OCI-LY1 (cell line): ENCODE results near the gene TNIP2.

Source experiments
- H2AFZ ChIP-seq: fragments of 200-600 bp; sonication (generic), shearing (Covaris generic); 2 replicates; pipeline ENCODE4 v1.6.0; 2014; ENCODE audit warnings: antibody characterized with exemption, mild to moderate bottlenecking, low read length
- H3F3A ChIP-seq: fragments of 200-600 bp; sonication (generic), shearing (Covaris generic); 2 replicates; pipeline ENCODE4 v1.6.0; 2014; ENCODE audit warnings: mild to moderate bottlenecking, antibody characterized with exemption, low read length, moderate library complexity; ENCODE audit not compliant: insufficient read depth
- H3K27ac ChIP-seq: fragments of 200-600 bp; sonication (generic); 2 replicates; pipeline ENCODE4 v1.5.1; 2014; ENCODE audit warnings: low read length, mixed run types, mild to moderate bottlenecking, low read depth; ENCODE audit not compliant: poor library complexity, severe bottlenecking
- H3K27me3 ChIP-seq: fragments of 200-600 bp; sonication (generic); 2 replicates; pipeline ENCODE4 v1.6.0; 2014; ENCODE audit warnings: antibody characterized with exemption, mild to moderate bottlenecking, low read length, moderate library complexity; ENCODE audit not compliant: insufficient read depth
- H3K36me3 ChIP-seq: fragments of 200-600 bp; sonication (generic); 2 replicates; pipeline ENCODE4 v1.6.1; 2014; ENCODE audit warnings: mild to moderate bottlenecking, antibody characterized with exemption, low read length, moderate library complexity, mixed read lengths; ENCODE audit not compliant: insufficient read depth
- H3K4me1 ChIP-seq: fragments of 200-600 bp; sonication (generic); 2 replicates; pipeline ENCODE4 v1.5.1; 2014; ENCODE audit warnings: mild to moderate bottlenecking, low read length, moderate library complexity; ENCODE audit not compliant: insufficient read depth, severe bottlenecking
- H3K4me2 ChIP-seq: fragments of 200-600 bp; sonication (generic), shearing (Covaris generic); 2 replicates; pipeline ENCODE4 v1.6.1; 2014; ENCODE audit warnings: low read length
- H3K4me3 ChIP-seq: fragments of 200-600 bp; sonication (generic); 2 replicates; pipeline ENCODE4 v1.5.1; 2014; ENCODE audit warnings: low read length, low read depth, mild to moderate bottlenecking, mixed read lengths; ENCODE audit not compliant: poor library complexity, severe bottlenecking
- H3K79me2 ChIP-seq: fragments of 200-600 bp; shearing (Covaris generic); 2 replicates; pipeline ENCODE4 v1.6.1; 2016; ENCODE audit warnings: mixed run types, low read length, mixed read lengths; ENCODE audit not compliant: insufficient read depth
- H3K9ac ChIP-seq: fragments of 200-600 bp; sonication (generic), shearing (Covaris generic); 2 replicates; pipeline ENCODE4 v1.6.1; 2014; ENCODE audit warnings: mild to moderate bottlenecking, low read length, mixed read lengths
- H3K9me2 ChIP-seq: fragments of 200-600 bp; sonication (generic), shearing (Covaris generic); 2 replicates; pipeline ENCODE4 v1.6.1; 2014; ENCODE audit warnings: low read depth, mild to moderate bottlenecking, low read length, mixed read lengths
- H3K9me3 ChIP-seq: fragments of 200-600 bp; shearing (Covaris generic); 2 replicates; pipeline ENCODE4 v1.6.1; 2014; ENCODE audit warnings: low read length, mixed read lengths
- H4K20me1 ChIP-seq: fragments of 200-600 bp; sonication (generic), shearing (Covaris generic); 2 replicates; pipeline ENCODE4 v1.6.0; 2016; ENCODE audit warnings: mild to moderate bottlenecking, low read length; ENCODE audit not compliant: insufficient read depth
- CTCF ChIP-seq: fragments of 200-600 bp; sonication (generic), shearing (Covaris generic); IDR thresholded peaks from 2 replicates; pipeline ENCODE4 v1.5.1; 2017; ENCODE audit warnings: mild to moderate bottlenecking, antibody characterized with exemption, low read length, moderate library complexity, mixed read lengths
- EZH2 ChIP-seq: fragments of 200-600 bp; sonication (generic), shearing (Covaris generic); IDR thresholded peaks from 2 replicates; pipeline ENCODE4 v1.8.0; 2017; ENCODE audit warnings: borderline replicate concordance, mixed run types, mild to moderate bottlenecking, antibody characterized with exemption, low read length, moderate library complexity, mixed read lengths

The TNIP2 gene

GRCh38 chr4:2797545-2798305 is 41.6 kb upstream of the TNIP2 start:
- no peaks in the 10 kb centered on the region for H3K36me3 ChIP-seq
- no peak for TF ChIP-seq CTCF
- TF ChIP-seq EZH2, result no peak
- no peaks in the 10 kb centered on the region for H3K79me2 ChIP-seq
- H2AFZ ChIP-seq, result no peak overlapping the region
- no peaks in the 10 kb centered on the region for H3K27me3 ChIP-seq
- peaks cover 7% of the 10 kb centered on the region for H3K4me1 ChIP-seq
- no peaks in the 10 kb centered on the region for H3K9me3 ChIP-seq
- H4K20me1 ChIP-seq, result no peaks in the 10 kb centered on the region
- H3K4me2 ChIP-seq, result no peak overlapping the region
- H3K4me3 ChIP-seq, result no peak overlapping the region
- no peak overlapping the region for H3K27ac ChIP-seq
- H3K9ac ChIP-seq, result no peak overlapping the region
- no peaks in the 10 kb centered on the region for H3K9me2 ChIP-seq
- H3F3A ChIP-seq, result no peaks in the 10 kb centered on the region

DNA sequence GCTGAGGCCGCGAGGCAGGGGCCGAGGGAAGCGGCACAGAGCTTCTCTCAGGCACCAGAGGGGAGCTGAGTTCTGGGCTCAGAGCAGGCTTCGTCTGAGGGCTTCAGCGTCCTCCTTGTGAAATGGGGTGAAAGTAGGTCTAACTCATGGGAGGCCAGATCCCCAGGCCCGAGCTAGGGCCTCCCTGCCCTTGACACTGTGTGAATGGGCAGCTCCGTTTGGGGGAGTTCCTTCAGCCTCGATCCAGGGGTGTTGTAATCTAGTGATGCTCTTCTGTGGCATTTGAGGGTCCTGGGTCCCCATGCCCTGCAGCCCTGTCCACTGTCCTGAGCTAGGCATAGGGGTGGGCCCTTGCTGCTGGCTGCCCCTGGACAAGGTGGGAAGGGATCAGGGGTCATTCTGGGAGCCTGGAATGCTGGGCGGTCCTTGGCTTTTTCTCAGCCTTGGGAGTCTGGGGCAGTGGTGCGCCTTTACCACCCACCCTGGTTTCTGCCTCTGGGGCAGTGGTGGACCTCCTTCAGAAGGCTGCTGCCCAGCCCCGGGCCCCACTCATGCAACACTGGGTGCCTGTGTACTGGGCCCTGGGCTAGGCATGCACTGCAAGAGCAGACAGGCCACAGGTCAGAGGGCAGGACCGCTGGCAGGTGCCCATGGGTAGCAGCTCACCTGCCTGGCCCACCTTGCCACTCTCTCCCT is 40.9 kb upstream of the TNIP2 start:
- no peak overlapping the region for H3K9ac ChIP-seq
- H3K4me3 ChIP-seq, result no peak overlapping the region
- TF ChIP-seq CTCF (no peak), EZH2 (no peak)
- H3K79me2 ChIP-seq, result no peaks in the 10 kb centered on the region
- no peak overlapping the region for H3K4me2 ChIP-seq
- H2AFZ ChIP-seq, result no peak overlapping the region
- no peaks in the 10 kb centered on the region for H3F3A ChIP-seq
- H3K27ac ChIP-seq, result no peak overlapping the region
- H3K9me2 ChIP-seq, result no peaks in the 10 kb centered on the region
- peaks cover 7% of the 10 kb centered on the region for H3K4me1 ChIP-seq
- H3K9me3 ChIP-seq, result no peaks in the 10 kb centered on the region
- H3K36me3 ChIP-seq, result no peaks in the 10 kb centered on the region
- H3K27me3 ChIP-seq, result no peaks in the 10 kb centered on the region
- H4K20me1 ChIP-seq, result no peaks in the 10 kb centered on the region

GRCh38 chr4:2795893-2796848 is 40.0 kb upstream of the TNIP2 start:
- no peaks in the 10 kb centered on the region for H3K36me3 ChIP-seq
- TF ChIP-seq CTCF (no peak), EZH2 (no peak)
- H2AFZ ChIP-seq, result no peak overlapping the region
- no peaks in the 10 kb centered on the region for H3K79me2 ChIP-seq
- H3K9me2 ChIP-seq, result no peaks in the 10 kb centered on the region
- no peak overlapping the region for H3K27ac ChIP-seq
- H4K20me1 ChIP-seq, result no peaks in the 10 kb centered on the region
- no peak overlapping the region for H3K4me2 ChIP-seq
- peaks cover 7% of the 10 kb centered on the region for H3K4me1 ChIP-seq
- H3K9ac ChIP-seq, result no peak overlapping the region
- no peaks in the 10 kb centered on the region for H3K9me3 ChIP-seq
- H3F3A ChIP-seq, result no peaks in the 10 kb centered on the region
- no peaks in the 10 kb centered on the region for H3K27me3 ChIP-seq
- no peak overlapping the region for H3K4me3 ChIP-seq
